Stimulated activated CD4-positive, alpha-beta T cell treated with anti-CD3 and anti-CD28 coated beads, Interleukin-15, amount 100 ng/mL, for 1 hour (primary cell): ENCODE results near the gene GALNT9.
"Not testable (repeated sequence)": the region's sequence is repeated elsewhere in the genome, so short reads cannot be mapped to it uniquely, and the experiment has no call there.

Experiments
- DNase-seq, 2 donors: peaks; one replicate each; pipeline ENCODE4 v3.0.0-alpha.2; 2020; ENCODE audit warnings: low read depth in 1 of 2, low spot score in 1 of 2

The GALNT9 gene

GRCh38 chr12:132314516-132315233 lies 14.7 kb downstream of the GALNT9 start:
- no peak for DNase-seq

DNA sequence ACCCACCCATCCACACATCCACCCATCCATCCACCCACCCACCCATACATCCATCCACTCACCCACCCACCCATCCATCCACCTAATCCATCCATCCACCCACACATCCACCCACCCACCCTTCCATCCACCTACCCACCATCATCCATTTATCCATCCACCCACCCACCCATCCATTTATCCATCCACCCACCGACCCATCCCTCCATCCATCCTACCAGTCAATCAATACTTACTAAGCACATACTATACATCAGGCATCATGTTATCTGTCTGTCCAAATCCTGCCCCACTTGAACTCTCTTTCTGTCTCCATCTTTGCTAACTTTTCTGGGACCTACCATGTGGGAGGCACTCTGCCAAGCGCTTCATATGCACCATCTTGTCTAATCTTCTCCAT lies 15.4 kb downstream of the GALNT9 start:
- DNase-seq: no peak

GRCh38 chr12:132313182-132313581 lies 16.2 kb downstream of the GALNT9 start:
- DNase-seq: no peak

GRCh38 chr12:132312516-132312915 lies 16.9 kb downstream of the GALNT9 start:
- no peak for DNase-seq

DNA sequence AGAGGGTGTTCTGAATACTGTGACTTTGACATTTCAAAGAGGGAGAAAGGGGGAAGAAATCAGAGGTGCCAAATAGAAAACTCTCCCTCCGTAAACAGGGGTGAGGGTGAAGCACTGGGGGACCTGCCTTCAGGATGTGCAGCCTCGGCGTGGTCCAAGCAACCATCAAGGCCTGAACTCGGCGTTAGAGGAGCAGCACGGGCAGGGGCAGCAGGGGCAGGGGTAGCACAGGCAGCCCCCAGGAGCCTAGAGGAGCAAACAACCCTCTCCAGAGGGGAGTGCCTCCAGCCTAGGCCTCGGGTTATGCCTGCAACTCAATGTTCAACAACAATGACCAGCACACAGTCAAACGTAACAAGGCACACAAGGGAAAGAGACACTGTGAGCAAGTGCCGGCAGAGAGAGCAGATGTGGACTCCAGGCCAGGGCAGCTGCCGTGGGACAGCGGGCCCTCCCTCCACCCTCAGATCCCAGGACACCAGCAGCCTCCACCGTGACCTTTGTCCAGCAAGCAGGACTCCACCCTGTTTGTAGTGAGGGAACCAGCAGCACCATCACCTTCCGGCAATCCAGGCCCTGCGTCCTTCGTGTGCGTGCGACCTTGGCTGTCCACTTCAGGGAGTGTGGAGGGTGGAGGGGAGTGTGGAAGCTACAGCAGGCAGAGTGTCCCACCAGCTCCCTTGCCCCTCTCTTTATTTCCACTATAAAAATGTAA lies 18.0 kb downstream of the GALNT9 start:
- no peak for DNase-seq

DNA sequence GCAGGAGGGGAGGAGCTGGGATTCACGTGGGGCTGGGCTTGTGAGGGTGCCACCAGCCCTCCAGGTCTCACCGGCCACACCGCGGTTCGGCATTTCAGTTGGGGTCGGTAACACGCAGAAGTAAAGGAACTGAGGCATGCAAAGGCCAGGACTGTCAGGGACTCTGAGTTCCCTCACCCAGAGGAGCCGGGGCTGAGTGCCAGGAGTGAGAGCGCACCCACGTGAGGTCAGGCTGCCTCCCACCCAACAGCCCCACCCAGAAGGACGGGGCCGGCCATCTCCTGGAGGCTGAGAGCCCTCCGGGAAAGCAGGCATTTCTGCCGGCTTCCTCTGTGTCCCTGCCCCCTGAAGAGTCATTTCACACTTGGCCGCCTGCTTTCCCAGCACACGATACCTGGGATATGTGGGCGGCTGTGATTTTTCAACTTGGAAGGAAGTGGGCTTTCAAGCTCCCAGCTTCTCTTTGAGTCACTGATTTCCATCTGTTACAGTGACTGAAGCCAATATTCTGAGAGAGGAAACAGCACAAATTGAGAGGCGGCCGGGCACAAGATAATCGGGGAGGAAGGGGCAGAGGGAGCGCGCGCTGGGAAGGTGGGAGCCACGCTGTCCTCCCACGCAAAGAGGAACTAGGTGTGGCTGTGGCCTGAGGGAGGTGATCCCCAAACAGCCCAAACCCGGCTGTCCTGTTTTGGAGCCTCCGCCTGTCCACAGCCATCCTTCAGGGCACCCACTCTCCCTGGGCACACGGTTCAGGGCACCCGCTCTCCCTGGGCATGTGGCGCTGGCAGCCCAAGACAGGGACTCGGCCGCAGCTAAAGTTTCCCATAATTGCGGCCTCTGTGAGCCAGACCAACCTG lies 19.0 kb downstream of the GALNT9 start:
- DNase-seq: no peak

DNA sequence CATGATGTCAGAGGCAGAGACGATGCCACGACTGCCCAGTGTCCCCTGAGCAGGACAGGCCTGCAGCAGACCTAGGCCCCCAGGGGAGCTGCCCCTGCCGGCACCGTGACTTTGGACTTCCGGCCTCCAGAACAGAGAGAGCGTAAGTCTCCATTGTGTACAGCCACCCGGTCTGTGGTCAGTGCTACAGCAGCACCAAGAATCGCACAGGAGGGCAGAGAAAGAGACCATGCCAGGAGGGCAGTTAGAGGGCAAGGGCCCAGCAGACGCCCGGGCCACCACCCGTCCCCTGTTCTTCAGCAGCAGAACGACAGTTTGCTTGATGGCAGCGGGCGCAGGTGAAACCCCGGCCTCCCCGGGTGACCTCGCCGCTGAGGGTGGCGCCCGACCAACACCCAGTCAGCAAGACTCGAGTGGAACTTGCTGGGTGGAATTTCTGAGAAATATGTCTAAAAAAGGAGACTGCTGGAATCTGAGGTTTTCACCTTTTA lies 19.7 kb downstream of the GALNT9 start:
- no peak for DNase-seq

- no peak for DNase-seq
Measured at GRCh38 chr12:132308853-132309595, 20.4 kb downstream of the GALNT9 start.

- DNase-seq: no peak
Measured at GRCh38 chr12:132307976-132308852, 21.2 kb downstream of the GALNT9 start.

DNA sequence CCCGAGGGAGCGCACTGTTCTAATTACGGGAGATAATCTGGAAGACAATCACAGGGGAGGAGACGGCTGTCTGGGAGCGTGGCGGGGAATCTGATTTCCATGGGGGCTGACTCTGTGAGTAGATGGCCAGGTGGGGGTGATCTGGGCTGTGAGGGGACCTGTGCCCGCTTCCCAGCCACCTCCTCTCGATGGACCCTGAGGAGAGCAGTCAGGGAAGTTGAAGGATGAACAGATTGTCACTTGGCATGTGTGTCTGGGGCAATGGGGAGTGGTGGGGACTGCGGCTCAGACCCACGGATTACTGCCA lies 22.6 kb downstream of the GALNT9 start:
- no peak for DNase-seq

- DNase-seq: no peak
Measured at GRCh38 chr12:132305991-132306884, 23.2 kb downstream of the GALNT9 start.

GRCh38 chr12:132305560-132305966 lies 23.8 kb downstream of the GALNT9 start:
- no peak for DNase-seq

DNA sequence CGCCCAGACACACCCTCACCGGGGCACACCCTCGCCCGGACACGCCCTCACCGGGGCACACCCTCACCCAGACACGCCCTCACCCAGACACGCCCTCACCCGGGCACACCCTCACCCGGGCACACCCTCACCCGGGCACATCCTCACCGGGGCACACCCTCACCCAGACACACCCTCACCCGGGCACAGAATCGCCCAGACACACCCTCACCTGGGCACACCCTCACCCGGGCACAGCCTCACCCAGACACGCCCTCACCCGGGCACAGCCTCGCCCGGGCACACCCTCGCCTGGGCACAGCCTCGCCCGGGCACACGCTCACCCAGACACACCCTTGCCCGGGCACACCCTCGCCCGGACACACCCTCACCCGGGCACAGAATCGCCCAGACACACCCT lies 24.5 kb downstream of the GALNT9 start:
- not testable (repeated sequence) for DNase-seq

DNA sequence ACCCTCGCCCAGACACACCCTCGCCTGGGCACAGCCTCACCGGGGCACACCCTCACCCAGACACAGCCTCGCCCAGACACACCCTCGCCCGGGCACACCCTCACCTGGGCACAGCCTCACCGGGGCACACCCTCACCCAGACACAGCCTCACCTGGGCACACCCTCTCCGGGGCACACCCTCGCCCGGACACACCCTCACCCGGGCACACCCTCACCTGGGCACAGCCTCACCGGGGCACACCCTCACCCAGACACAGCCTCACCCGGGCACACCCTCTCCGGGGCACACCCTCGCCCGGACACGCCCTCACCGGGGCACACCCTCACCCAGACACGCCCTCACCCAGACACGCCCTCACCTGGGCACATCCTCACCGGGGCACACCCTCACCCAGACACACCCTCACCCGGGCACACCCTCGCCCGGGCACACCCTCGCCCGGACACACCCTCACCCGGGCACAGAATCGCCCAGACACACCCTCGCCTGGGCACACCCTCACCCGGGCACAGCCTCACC lies 25.5 kb downstream of the GALNT9 start:
- DNase-seq: not testable (repeated sequence)

DNA sequence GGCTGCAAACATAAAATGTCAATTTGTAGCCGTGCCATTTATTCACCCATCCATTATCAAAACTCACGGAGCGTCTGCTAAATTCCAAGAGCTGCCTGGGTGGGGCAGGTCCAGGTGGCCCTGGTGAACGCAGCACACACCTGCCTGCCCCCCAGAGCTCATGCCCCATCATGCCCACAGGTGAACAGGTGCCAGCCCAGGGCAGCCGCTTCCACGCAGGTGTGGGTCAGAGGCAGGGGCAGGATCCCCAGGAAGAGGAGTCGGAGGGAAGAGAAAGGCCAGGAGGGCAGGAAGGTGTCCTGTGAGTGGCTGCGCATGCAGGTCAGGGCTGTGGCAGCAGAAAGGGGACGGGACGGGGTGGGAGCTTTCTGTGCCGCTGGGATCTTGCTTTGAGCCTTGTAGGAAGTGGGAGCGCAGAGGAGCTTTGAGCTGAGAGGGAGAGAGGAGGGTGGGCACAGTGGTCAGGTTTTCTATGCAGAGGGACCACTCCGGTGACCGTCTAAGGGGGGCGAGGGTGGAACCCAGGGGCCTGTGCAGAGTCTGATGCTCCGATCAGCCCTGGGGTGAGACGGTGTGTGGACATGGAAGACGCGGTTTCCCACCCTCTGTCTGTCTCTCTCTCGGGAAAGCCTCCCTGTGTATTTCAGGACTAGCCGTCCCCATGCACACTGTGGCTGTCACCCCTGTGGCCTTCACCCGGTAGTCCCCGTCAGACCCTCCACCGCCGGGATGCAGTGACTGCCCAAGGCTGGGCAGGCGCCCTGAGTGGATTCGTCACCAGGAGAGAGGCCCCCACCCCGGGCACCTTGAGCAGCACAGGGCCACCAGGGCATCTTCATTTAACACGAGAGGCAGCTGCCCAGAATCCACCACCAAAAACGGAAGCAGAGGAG lies 26.7 kb downstream of the GALNT9 start:
- DNase-seq: no peak

- no peak for DNase-seq
Measured at GRCh38 chr12:132300789-132301722, 28.3 kb downstream of the GALNT9 start.

DNA sequence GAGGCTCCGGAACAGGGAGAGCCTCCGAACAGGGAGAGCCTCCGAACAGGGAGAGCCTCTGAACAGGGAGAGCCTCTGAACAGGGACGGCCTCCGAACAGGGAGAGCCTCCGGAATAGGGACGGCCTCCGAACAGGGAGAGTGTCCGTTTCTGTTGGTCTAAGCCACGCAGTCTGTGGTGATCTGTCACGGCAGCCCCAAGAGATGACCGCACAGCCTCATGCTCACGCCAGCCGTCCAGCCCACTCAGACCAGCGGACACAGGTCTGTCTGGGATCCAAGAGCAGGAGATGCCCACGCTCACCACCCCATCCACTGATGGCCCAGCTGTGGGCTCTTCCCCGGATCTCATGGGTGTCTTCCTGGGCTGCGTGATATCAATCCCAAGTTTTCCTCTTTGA lies 33.3 kb downstream of the GALNT9 start:
- DNase-seq: no peak
